Measurements from ENCODE around the gene INAFM2.

The INAFM2 gene

GRCh38 chr15:40361640-40362039 is 38.1 kb downstream of the INAFM2 start (continued):
- TF ChIP-seq PATZ1 (CRISPR knock-in tag; IDR thresholded peaks at IDR 0.05; ENCODE audit: borderline replicate concordance) (no peak), RARB (CRISPR knock-in tag; IDR thresholded peaks at IDR 0.05) (no peak), POU6F1 (CRISPR knock-in tag; IDR thresholded peaks at IDR 0.05; ENCODE audit: borderline replicate concordance, low read depth) (no peak), BACH2 (CRISPR knock-in tag; IDR thresholded peaks at IDR 0.05; ENCODE audit: borderline replicate concordance) (no peak), CSRNP3 (CRISPR knock-in tag; IDR thresholded peaks at IDR 0.05) (no peak), ZNF565 (CRISPR knock-in tag; conservative IDR thresholded peaks at IDR 0.05; ENCODE audit: low read depth) (no peak), CREB5 (CRISPR knock-in tag; IDR thresholded peaks at IDR 0.05; ENCODE audit: low read depth) (no peak)

- ATAC-seq: no peak
- TF ChIP-seq RARB (CRISPR knock-in tag; IDR thresholded peaks at IDR 0.05) (no peak), ARNTL (CRISPR knock-in tag; IDR thresholded peaks at IDR 0.05; ENCODE audit: borderline replicate concordance, low read depth) (no peak), PATZ1 (CRISPR knock-in tag; IDR thresholded peaks at IDR 0.05; ENCODE audit: borderline replicate concordance) (no peak), CSDC2 (CRISPR knock-in tag; IDR thresholded peaks at IDR 0.05) (no peak), POU6F1 (CRISPR knock-in tag; IDR thresholded peaks at IDR 0.05; ENCODE audit: borderline replicate concordance, low read depth) (no peak), SNAI2 (CRISPR knock-in tag; IDR thresholded peaks at IDR 0.05) (no peak), PPARA (CRISPR knock-in tag; IDR thresholded peaks at IDR 0.05; ENCODE audit: borderline replicate concordance) (no peak), ISL1 (CRISPR knock-in tag; IDR thresholded peaks at IDR 0.05) (no peak), ESRRG (CRISPR knock-in tag; IDR thresholded peaks at IDR 0.05) (no peak), CSRNP3 (CRISPR knock-in tag; IDR thresholded peaks at IDR 0.05) (no peak), OSR1 (CRISPR knock-in tag; IDR thresholded peaks at IDR 0.05) (no peak), ZNF8 (CRISPR knock-in tag; IDR thresholded peaks at IDR 0.05) (no peak), ZC3H10 (CRISPR knock-in tag; IDR thresholded peaks at IDR 0.05) (no peak), TCF4 (CRISPR knock-in tag; IDR thresholded peaks at IDR 0.05; ENCODE audit: borderline replicate concordance) (no peak), GLIS3 (CRISPR knock-in tag; IDR thresholded peaks at IDR 0.05) (no peak), CREB5 (CRISPR knock-in tag; IDR thresholded peaks at IDR 0.05; ENCODE audit: low read depth) (no peak), ZFP30 (CRISPR knock-in tag; IDR thresholded peaks at IDR 0.05) (no peak), ZNF565 (CRISPR knock-in tag; conservative IDR thresholded peaks at IDR 0.05; ENCODE audit: low read depth) (no peak), ZNF70 (CRISPR knock-in tag; IDR thresholded peaks at IDR 0.05) (no peak)
Observed at GRCh38 chr15:40363611-40364010, 40.1 kb downstream of the INAFM2 start.
